COLO829 (cell line): ENCODE results near the gene FOXL1.

Source experiments
- DNase-seq: peaks from one replicate; pipeline ENCODE4 v3.0.0; 2012; ENCODE audit warnings: low spot score

FOXL1 gene

GRCh38 chr16:86608301-86608747 is 30.0 kb downstream of the FOXL1 start:
- DNase-seq = no peak

DNA sequence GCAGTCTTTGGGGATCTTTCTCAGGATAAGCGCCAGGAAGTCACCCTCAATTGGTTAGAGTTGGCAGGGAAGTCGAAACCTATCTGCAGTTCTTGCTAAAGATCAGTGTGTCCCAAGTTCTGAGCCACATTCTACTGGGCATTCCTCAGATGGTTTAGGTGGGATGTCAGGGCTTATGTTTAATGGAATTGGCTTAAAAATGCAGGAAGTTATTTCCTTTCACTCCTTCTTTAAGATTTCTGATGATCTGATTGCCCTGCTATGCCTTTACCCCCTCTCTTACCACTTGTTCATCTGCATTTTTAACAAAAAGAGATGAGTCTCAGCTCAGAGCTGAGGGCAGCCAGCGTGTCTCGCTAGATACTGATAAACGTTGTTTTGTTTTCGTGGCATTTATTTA is 30.8 kb downstream of the FOXL1 start:
- no peak for DNase-seq

DNA sequence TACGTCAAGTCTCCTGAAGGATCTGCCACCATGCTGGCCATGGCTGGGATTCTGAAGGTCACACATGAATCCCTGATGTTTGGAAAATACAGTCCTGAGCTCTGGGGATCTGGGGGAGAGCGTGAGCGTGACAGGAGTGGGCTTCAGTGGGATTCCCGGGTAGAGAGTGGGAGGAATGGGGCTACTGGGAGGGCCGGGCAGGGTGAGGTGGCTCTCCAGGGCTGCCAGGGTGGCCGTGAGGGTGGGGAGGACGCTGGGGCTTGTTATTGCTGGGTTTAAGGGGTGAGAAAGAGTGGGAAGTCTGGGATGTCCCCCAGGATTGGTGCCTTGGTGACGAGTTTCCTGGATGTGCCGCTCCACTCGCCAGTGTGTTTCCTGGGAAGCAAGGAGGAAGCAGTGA is 31.3 kb downstream of the FOXL1 start:
- no peak for DNase-seq

DNA sequence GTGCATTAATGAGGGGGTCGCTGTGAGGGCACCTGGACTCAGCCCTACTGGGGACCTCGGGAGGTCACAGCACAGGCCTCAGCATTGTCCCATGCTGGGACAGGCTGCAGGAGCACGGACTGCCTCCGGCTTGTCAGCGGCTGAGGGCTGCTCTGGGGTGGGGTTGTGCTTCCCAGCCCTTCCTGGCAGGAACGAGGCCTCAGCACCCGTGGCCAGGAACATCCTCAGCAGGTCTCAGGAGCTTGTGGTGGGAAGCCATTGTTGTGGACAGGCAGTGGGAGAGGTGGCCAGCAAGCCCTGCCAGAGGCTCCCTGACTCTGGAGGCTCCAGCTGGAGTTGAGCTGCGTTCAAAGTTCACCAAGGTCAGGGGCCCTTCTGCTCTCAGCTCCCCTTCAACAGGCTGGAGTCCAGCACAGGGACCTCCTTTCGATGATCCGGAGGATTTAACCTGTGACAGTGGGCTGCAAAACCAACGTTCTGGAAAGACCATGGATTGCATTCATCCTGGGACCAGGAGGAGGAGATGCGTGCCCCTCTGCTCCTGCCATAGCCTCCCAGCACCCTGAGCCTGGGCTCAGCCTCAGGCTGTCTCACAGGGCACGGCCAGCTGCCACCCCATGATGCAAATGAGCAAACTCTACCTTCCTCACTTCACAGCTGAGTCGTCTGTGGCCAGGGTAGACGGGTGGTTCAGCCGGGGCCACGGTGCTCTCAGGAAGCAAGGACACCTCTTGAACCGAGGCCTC is 32.6 kb downstream of the FOXL1 start:
- DNase-seq = no peak

DNA sequence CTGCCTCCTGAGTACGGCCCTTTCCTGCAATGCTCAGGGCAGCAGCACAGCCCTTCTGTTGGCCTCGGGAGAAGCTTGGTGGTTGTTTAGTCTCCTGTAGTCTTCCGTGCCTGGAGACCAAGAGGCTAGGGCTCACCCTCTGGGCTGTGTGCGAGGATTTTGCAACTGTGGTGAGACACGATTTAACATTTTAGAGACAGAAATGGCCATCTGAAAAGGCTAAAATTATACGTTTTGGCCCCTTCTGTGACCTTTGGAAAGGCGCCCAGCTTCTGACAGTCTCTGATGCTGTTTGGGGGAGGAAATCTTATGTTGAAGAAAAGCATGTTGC is 33.1 kb downstream of the FOXL1 start:
- no peak for DNase-seq

DNA sequence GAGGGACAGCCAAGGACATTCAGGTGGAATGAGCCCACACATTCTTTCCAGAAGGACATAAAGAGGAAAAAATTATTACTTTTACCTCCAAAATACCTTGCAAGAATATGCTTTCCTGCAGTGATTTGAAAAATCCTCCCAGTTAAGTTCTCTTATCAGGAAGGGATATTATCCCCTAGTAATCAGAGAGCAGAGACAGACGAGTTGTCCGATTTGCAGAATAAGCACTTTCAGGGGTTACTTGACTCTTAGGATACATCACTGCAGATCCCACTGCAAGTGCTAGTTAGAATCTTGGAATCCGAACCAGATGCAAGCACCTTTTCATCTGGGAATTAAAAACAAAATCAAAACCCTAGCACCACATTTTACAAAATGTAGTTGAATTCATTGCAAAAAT is 33.6 kb downstream of the FOXL1 start:
- DNase-seq = no peak

- no peak for DNase-seq
These were observed 36.4 kb downstream of the FOXL1 start for GRCh38 chr16:86614699-86615098.

- DNase-seq = no peak
These were observed 38.6 kb downstream of the FOXL1 start for GRCh38 chr16:86616906-86617305.

- DNase-seq = no peak
These were observed 40.3 kb downstream of the FOXL1 start for GRCh38 chr16:86618431-86619238.

- DNase-seq = peak; percentile 7
These were observed 41.0 kb downstream of the FOXL1 start for GRCh38 chr16:86619239-86619794.

DNA sequence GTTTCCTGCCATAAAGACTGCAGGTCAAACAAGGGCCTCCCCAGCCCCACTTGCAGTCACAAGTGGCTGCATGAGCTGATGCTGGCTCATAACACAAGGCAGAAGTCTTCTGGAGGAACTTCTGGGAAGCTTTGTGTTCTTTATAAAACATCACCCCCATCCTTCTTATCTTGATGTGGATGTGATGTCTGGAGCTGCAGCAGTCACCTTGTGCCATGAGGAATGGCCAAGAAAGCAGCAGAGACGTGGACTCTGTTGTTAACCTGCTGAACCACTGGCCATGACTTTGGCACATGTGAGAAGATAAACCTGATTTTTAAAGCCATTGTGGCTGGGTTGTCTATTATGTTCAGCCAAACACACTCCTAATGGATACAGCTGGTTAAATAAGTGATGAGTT is 41.8 kb downstream of the FOXL1 start:
- DNase-seq = no peak

DNA sequence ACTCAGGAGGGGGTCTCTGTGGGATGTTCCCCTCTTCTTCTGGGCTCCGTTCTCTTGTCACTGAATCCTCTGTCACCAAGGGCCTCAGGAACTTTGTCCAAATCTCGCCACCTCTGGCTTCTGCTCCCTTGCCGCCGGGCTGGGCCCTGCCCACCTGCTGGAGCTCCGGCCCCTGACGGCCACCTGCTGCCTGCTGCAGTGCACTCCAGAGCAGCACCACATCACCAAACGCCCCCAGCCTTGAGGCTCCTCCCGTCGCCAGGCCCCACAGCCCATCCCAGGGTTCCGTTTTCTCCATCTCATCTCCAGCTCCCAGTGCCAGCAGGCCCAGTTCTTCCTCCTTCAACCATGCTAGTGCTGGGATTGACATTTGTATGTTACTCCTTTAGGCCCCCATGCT is 43.6 kb downstream of the FOXL1 start:
- DNase-seq = no peak

DNA sequence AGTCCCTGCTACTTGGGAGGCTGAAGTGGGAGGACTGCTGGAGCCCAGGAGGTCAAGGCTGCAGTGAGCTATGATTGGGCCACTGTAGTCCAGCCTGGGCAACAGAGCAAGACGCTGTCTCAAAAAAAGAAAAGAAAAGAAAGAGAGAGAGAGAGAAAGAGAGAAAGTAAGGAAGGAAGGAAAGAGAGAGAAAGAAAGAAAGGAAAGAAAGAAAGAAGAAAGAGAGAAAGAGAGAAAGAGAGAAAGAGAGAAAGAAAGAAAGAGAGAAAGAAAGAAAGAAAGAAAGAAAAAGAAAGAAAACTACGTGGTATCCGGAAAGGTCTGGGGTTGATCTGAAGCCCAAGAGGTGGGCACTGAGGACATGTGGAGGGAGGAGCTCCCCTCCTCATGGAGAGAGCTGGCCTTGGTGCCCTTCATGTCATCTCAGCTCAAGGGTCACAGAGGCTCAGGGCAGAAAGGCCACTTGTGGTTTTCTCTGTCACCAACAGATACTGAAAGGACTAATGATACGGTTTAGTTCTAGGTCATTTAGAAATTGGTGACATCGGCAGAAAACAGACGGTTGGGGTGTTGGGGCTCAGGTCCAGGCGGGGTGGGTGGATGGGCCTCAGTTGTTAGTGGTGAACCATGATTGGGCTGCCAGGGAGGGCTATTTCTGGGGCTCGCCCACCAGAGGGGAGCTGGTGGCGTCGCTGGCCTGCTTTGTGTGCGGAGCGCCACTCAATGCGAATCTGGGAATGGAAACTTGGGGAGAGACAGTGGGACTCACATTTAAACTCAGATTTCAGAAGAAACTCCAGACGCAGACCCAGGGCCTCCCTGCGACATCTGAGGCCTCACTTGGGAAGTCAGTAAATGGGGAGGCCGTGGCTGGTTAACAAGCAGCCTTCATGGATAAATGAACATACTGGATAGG is 44.6 kb downstream of the FOXL1 start:
- DNase-seq = no peak

GRCh38 chr16:86625029-86625428 is 46.7 kb downstream of the FOXL1 start:
- no peak for DNase-seq

DNA sequence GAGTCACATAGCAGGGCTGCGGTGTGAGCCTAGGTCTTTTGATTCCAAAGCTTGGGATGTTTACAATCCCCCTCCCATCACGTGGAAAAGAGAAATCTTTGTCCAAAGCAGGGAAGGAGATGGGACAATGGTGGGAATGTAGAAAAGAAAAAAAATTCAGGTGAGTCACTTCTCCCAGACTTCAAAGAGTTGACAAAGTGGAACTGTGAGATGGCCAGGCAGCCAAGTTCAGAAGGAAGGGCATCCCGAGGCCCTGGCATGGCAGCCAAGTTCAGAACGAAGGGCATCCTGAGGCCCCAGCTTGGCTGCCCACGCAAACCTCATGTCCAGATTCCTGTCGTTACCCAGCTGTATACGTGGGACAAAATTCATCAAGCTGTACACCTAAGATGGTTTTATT is 47.5 kb downstream of the FOXL1 start:
- no peak for DNase-seq

- DNase-seq = no peak
These were observed 47.9 kb downstream of the FOXL1 start for GRCh38 chr16:86626284-86626683.

GRCh38 chr16:86626966-86627365 is 48.6 kb downstream of the FOXL1 start:
- DNase-seq = no peak

GRCh38 chr16:86628614-86629013 is 50.3 kb downstream of the FOXL1 start:
- DNase-seq = no peak

DNA sequence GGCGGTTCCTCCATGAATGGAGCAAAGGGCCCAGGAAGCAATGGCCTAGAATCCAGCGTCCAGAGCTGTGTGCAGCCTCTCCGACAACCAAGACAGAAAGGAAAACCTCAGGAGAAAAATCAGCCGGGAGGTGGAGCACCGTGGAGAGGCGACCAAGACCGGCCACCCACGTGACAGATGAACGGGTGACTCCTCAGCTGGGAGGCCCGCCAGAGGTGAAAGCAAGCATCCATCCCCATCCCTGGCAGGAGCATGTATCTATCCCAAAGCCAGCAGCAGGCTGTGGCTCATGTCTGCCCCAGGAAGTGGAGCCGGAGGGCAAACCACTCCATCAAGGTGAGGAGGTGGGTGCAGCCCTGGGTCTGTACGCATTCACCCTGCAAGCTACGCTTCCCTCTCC is 52.1 kb downstream of the FOXL1 start:
- no peak for DNase-seq

DNA sequence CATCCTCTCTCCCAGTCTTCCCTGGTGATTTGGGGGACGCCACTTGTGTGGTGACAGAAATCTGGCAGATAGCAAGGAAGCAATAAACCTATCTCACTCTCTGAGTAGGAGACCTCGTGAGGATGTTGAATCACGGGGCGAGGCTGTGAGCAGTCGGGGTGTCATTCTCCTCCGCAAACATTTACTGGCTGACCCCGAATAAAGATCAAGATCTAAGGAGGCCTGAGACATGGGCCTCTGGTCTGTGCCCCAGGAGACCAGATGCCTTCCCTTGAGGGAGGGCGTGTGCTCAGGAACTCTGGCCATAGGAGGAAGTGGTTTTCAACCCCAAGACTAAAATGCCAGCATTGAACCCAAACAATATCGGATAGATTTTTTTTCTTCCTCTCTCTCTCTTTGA is 53.1 kb downstream of the FOXL1 start:
- DNase-seq = no peak
